ENCODE data around the gene MYLIP. TPM values are rescaled to one million over a fixed set of nuclear protein-coding genes. Genes with fewer than 3 reads are reported as not detected.

Gene MYLIP
- polyA plus RNA-seq, 3 donors = 19.9 to 84.0 (median 28.0) TPM

- 100% methylated on average over 2 of the region's 3 CpGs for WGBS (ENCODE audit: insufficient coverage)
Observed at GRCh38 chr6:16087386-16087785, 41.5 kb upstream of the MYLIP start.

GRCh38 chr6:16088409-16088808 is 40.5 kb upstream of the MYLIP start:
- DNase-seq = no peak
- Histone ChIP-seq H3K79me2 (ENCODE audit: insufficient read depth, low read length) (no peaks in the 10 kb centered on the region), H3K9me3 (replicated peaks in 1 of 2; ENCODE audit: control insufficient read depth in 1 of 2, insufficient read depth in 1 of 2, low read length in 2 of 2) (no peaks in the 10 kb centered on the region), H3K27me3 (ENCODE audit: control insufficient read depth in 2 of 2, insufficient read depth in 2 of 2, low read length in 2 of 2) (no peaks in the 10 kb centered on the region), H3K36me3 (replicated peaks in 1 of 2; ENCODE audit: control insufficient read depth in 1 of 2, insufficient read depth in 2 of 2, low read length in 2 of 2) (no peaks in the 10 kb centered on the region), H3K4me1 (ENCODE audit: control insufficient read depth in 1 of 2, insufficient read depth in 2 of 2, low read length in 2 of 2) (peaks cover 21 to 28% of the 10 kb centered on the region in 2 donors), H3K27ac (ENCODE audit: low read depth in 1 of 2, low read length in 2 of 2) (no peak overlapping the region), H2AFZ (ENCODE audit: insufficient read depth, low read depth, low read length, poor library complexity, severe bottlenecking) (no peak overlapping the region), H3K4me2 (replicated peaks; ENCODE audit: extremely low read depth, low read length, poor library complexity, severe bottlenecking) (no peak overlapping the region), H3K4me3 (replicated peaks in 1 of 3; ENCODE audit: low read depth in 2 of 3, low read length in 3 of 3) (no peak overlapping the region), H4K20me1 (ENCODE audit: insufficient read depth, low read length) (no peaks in the 10 kb centered on the region), H3K9ac (ENCODE audit: insufficient read depth, low read length, poor library complexity, severe bottlenecking) (no peak overlapping the region)
- H3K27me3 Mint-ChIP-seq (ENCODE audit: low read depth in 3 of 3) = peaks cover 0 to 2% (median 0%) of the 10 kb centered on the region in 3 donors
- no peak overlapping the region for H3K4me3 Mint-ChIP-seq
- WGBS (ENCODE audit: insufficient coverage) = 100% methylated on average over 1 of the region's 3 CpGs
- intact Hi-C loops (cut with micrococcal nuclease) = no loop called here
- peaks cover 0 to 3% (median 1%) of the 10 kb centered on the region in 7 donors for H3K9me3 Mint-ChIP-seq
- no peak for TF ChIP-seq CTCF (IDR thresholded peaks at IDR 0.05)
- H3K4me1 Mint-ChIP-seq = peaks cover 33% of the 10 kb centered on the region
- H3K27ac Mint-ChIP-seq = no peak overlapping the region
- H3K36me3 Mint-ChIP-seq = no peaks in the 10 kb centered on the region

More at GRCh38 chr6:16087386-16087785, 41.5 kb upstream of the MYLIP start:
- no peaks in the 10 kb centered on the region for H4K20me1 ChIP-seq (ENCODE audit: insufficient read depth, low read length)
- Mint-ChIP-seq H3K9me3 (peaks cover 0 to 3% (median 1%) of the 10 kb centered on the region in 7 donors), H3K27ac (no peak overlapping the region), H3K36me3 (no peaks in the 10 kb centered on the region), H3K4me1 (peaks cover 23% of the 10 kb centered on the region), H3K4me3 (no peak overlapping the region), H3K27me3 (ENCODE audit: low read depth in 3 of 3) (peaks cover 0 to 2% (median 0%) of the 10 kb centered on the region in 3 donors)
- H3K4me3 ChIP-seq (replicated peaks in 1 of 3; ENCODE audit: low read depth in 2 of 3, low read length in 3 of 3) = no peak overlapping the region
- H3K27ac ChIP-seq (ENCODE audit: low read depth in 1 of 2, low read length in 2 of 2) = no peak overlapping the region
- no peaks in the 10 kb centered on the region for H3K36me3 ChIP-seq (replicated peaks in 1 of 2; ENCODE audit: control insufficient read depth in 1 of 2, insufficient read depth in 2 of 2, low read length in 2 of 2)
- H2AFZ ChIP-seq (ENCODE audit: insufficient read depth, low read depth, low read length, poor library complexity, severe bottlenecking) = no peak overlapping the region
- intact Hi-C loops (cut with micrococcal nuclease) = no loop called here
- no peak overlapping the region for H3K4me2 ChIP-seq (replicated peaks; ENCODE audit: extremely low read depth, low read length, poor library complexity, severe bottlenecking)
- H3K9me3 ChIP-seq (replicated peaks in 1 of 2; ENCODE audit: control insufficient read depth in 1 of 2, insufficient read depth in 1 of 2, low read length in 2 of 2) = no peaks in the 10 kb centered on the region
- TF ChIP-seq CTCF (IDR thresholded peaks at IDR 0.05) = no peak
- H3K9ac ChIP-seq (ENCODE audit: insufficient read depth, low read length, poor library complexity, severe bottlenecking) = no peak overlapping the region
- H3K4me1 ChIP-seq (ENCODE audit: control insufficient read depth in 1 of 2, insufficient read depth in 2 of 2, low read length in 2 of 2) = peaks cover 12 to 18% of the 10 kb centered on the region in 2 donors
- no peaks in the 10 kb centered on the region for H3K79me2 ChIP-seq (ENCODE audit: insufficient read depth, low read length)
- H3K27me3 ChIP-seq (ENCODE audit: control insufficient read depth in 2 of 2, insufficient read depth in 2 of 2, low read length in 2 of 2) = no peaks in the 10 kb centered on the region
- DNase-seq = no peak
